Activated CD4-positive, CD25-positive, alpha-beta regulatory T cell treated with anti-CD3 and anti-CD28 coated beads, Interleukin-2, amount 50 U/mL, for 72 hours (primary cell): ENCODE data around the gene KLHDC10.
"Not testable (repeated sequence)": the region's sequence is repeated elsewhere in the genome, so short reads cannot be mapped to it uniquely, and the experiment has no call there.

Experiments
- DNase-seq: peaks from one replicate; pipeline ENCODE4 v3.0.0; 2021

Gene KLHDC10

GRCh38 chr7:130160455-130160854 is 90.1 kb downstream of the KLHDC10 start:
- no peak for DNase-seq

GRCh38 chr7:130162196-130162595 is 91.9 kb downstream of the KLHDC10 start:
- no peak for DNase-seq

- DNase-seq, result no peak
Observed at GRCh38 chr7:130174237-130174959, 104.1 kb downstream of the KLHDC10 start.

- no peak for DNase-seq
Observed at GRCh38 chr7:130178251-130178650, 107.9 kb downstream of the KLHDC10 start.

- DNase-seq, result no peak
Observed at GRCh38 chr7:130179631-130180030, 109.3 kb downstream of the KLHDC10 start.

GRCh38 chr7:130180571-130181262 is 110.4 kb downstream of the KLHDC10 start:
- no peak for DNase-seq

GRCh38 chr7:130181263-130181605 is 110.9 kb downstream of the KLHDC10 start:
- DNase-seq, result no peak

GRCh38 chr7:130182990-130183389 is 112.7 kb downstream of the KLHDC10 start:
- DNase-seq, result no peak

GRCh38 chr7:130184349-130184748 is 114.0 kb downstream of the KLHDC10 start:
- not testable (repeated sequence) for DNase-seq
